ENCODE results near the gene MRPS26.

- TF ChIP-seq CTCF (IDR thresholded peaks at IDR 0.05; ENCODE audit: poor library complexity) (no peak), EZH2phosphoT487 (IDR thresholded peaks at IDR 0.05; ENCODE audit: low read depth, severe bottlenecking, unreplicated experiment) (no peak), EZH2 (IDR thresholded peaks at IDR 0.05; ENCODE audit: borderline replicate concordance) (no peak)
Observed at GRCh38 chr20:3070725-3071124, 24.9 kb downstream of the MRPS26 start.

Measured in hepatocyte (in vitro differentiated cells).